Measurements from ENCODE around the gene NAV2. TPM values are rescaled to one million over a fixed set of nuclear protein-coding genes. Genes with fewer than 3 reads are reported as not detected.

NAV2 gene
- total RNA-seq, 1 experiment from 2014 or later = 63.5 TPM

- intact Hi-C loops (cut with micrococcal nuclease; ENCODE audit: unreplicated experiment) = loop anchor here (5.0 kb wide), 1 partner anchor 118 kb away; no protein-coding TSS in a partner anchor
- H3K9me3 Mint-ChIP-seq (ENCODE audit: unreplicated experiment) = no peaks in the 10 kb centered on the region
- H3K9me3 ChIP-seq = 0 out of 2 replicates have a peak, but pooled peaks cover 3% of the 10 kb centered on the region
- TF ChIP-seq CTCF (IDR thresholded peaks at IDR 0.05; ENCODE audit: insufficient read depth in 1 of 2, low read depth in 1 of 2, low read length in 1 of 2, severe bottlenecking in 1 of 2, unreplicated experiment in 1 of 2) = no peak
- H3K36me3 Mint-ChIP-seq (ENCODE audit: insufficient read depth, unreplicated experiment) = peaks cover 85% of the 10 kb centered on the region
- H3K4me3 ChIP-seq (ENCODE audit: low read depth, low read length) = no peak overlapping the region
- 0 out of 2 replicates have a peak, but pooled peaks cover 1% of the 10 kb centered on the region for H3K36me3 ChIP-seq (ENCODE audit: control insufficient read depth, insufficient read depth, low read length)
- H3K27ac Mint-ChIP-seq (ENCODE audit: unreplicated experiment) = no peak overlapping the region
- no peaks in the 10 kb centered on the region for H3K27me3 ChIP-seq (replicated peaks; ENCODE audit: control insufficient read depth, insufficient read depth, low read length)
- no peak overlapping the region for H3K4me3 Mint-ChIP-seq (ENCODE audit: unreplicated experiment)
- no TSS peak for BruUV-seq (replicated peaks)
- ChIA-PET POLR2A (no interaction called here), CTCF (no interaction called here)
- no peaks in the 10 kb centered on the region for H3K27me3 Mint-ChIP-seq (ENCODE audit: insufficient read depth, unreplicated experiment)
- no peak for DNase-seq
- H3K4me1 ChIP-seq = 0 out of 2 replicates have a peak, but pooled peaks cover 11% of the 10 kb centered on the region
- H3K4me1 Mint-ChIP-seq (ENCODE audit: low read depth, unreplicated experiment) = peaks cover 18% of the 10 kb centered on the region
Measured at GRCh38 chr11:20070459-20070858, 357.8 kb downstream of the NAV2 start.

GRCh38 chr11:20075627-20076026 is 363.0 kb downstream of the NAV2 start:
- Histone ChIP-seq H3K27me3 (replicated peaks; ENCODE audit: control insufficient read depth, insufficient read depth, low read length) (no peaks in the 10 kb centered on the region), H3K4me1 (no peaks in the 10 kb centered on the region), H3K9me3 (0 out of 2 replicates have a peak, but pooled peaks cover 3% of the 10 kb centered on the region), H3K4me3 (ENCODE audit: low read depth, low read length) (no peak overlapping the region), H3K36me3 (ENCODE audit: control insufficient read depth, insufficient read depth, low read length) (peaks cover 1% of the 10 kb centered on the region; the same call in 1 of the 2 replicates)
- intact Hi-C loops (cut with micrococcal nuclease; ENCODE audit: unreplicated experiment) = no loop called here
- no peak for TF ChIP-seq CTCF (IDR thresholded peaks at IDR 0.05; ENCODE audit: insufficient read depth in 1 of 2, low read depth in 1 of 2, low read length in 1 of 2, severe bottlenecking in 1 of 2, unreplicated experiment in 1 of 2)
- H3K9me3 Mint-ChIP-seq (ENCODE audit: unreplicated experiment) = no peaks in the 10 kb centered on the region
- H3K4me1 Mint-ChIP-seq (ENCODE audit: low read depth, unreplicated experiment) = peaks cover 6% of the 10 kb centered on the region
- DNase-seq = no peak
- ChIA-PET CTCF (no interaction called here), POLR2A (no interaction called here)
- BruUV-seq (replicated peaks) = no TSS peak
- H3K27ac Mint-ChIP-seq (ENCODE audit: unreplicated experiment) = no peak overlapping the region
- no peaks in the 10 kb centered on the region for H3K27me3 Mint-ChIP-seq (ENCODE audit: insufficient read depth, unreplicated experiment)
- peaks cover 82% of the 10 kb centered on the region for H3K36me3 Mint-ChIP-seq (ENCODE audit: insufficient read depth, unreplicated experiment)
- H3K4me3 Mint-ChIP-seq (ENCODE audit: unreplicated experiment) = no peak overlapping the region

- peaks cover 1% of the 10 kb centered on the region; the same call in 1 of the 2 replicates for H3K36me3 ChIP-seq (ENCODE audit: control insufficient read depth, insufficient read depth, low read length)
- H3K27ac Mint-ChIP-seq (ENCODE audit: unreplicated experiment) = no peak overlapping the region
- no TSS peak for BruUV-seq (replicated peaks)
Measured at GRCh38 chr11:20078846-20079245, 366.2 kb downstream of the NAV2 start.

More at GRCh38 chr11:20078846-20079245, 366.2 kb downstream of the NAV2 start:
- H3K4me3 Mint-ChIP-seq (ENCODE audit: unreplicated experiment) = no peak overlapping the region
- H3K4me1 Mint-ChIP-seq (ENCODE audit: low read depth, unreplicated experiment) = peaks cover 6% of the 10 kb centered on the region
- peaks cover 85% of the 10 kb centered on the region for H3K36me3 Mint-ChIP-seq (ENCODE audit: insufficient read depth, unreplicated experiment)
- no peaks in the 10 kb centered on the region for H3K27me3 Mint-ChIP-seq (ENCODE audit: insufficient read depth, unreplicated experiment)
- H3K9me3 ChIP-seq = no peaks in the 10 kb centered on the region
- DNase-seq = no peak
- intact Hi-C loops (cut with micrococcal nuclease; ENCODE audit: unreplicated experiment) = no loop called here
- H3K27me3 ChIP-seq (replicated peaks; ENCODE audit: control insufficient read depth, insufficient read depth, low read length) = no peaks in the 10 kb centered on the region
- no peak overlapping the region for H3K4me3 ChIP-seq (ENCODE audit: low read depth, low read length)
- TF ChIP-seq CTCF (IDR thresholded peaks at IDR 0.05; ENCODE audit: insufficient read depth in 1 of 2, low read depth in 1 of 2, low read length in 1 of 2, severe bottlenecking in 1 of 2, unreplicated experiment in 1 of 2) = no peak
- H3K9me3 Mint-ChIP-seq (ENCODE audit: unreplicated experiment) = no peaks in the 10 kb centered on the region
- ChIA-PET CTCF (no interaction called here), POLR2A (no interaction called here)
- H3K4me1 ChIP-seq = no peaks in the 10 kb centered on the region
